ENCODE measurements around the gene TNRC6C.

The TNRC6C gene

GRCh38 chr17:77942112-77942988 lies 16.2 kb upstream of the TNRC6C start:
- DNase-seq (ENCODE audit: insufficient read length, low spot score): no peak
- no peak for FAIRE-seq
- no peak for TF ChIP-seq POLR2A (IDR thresholded peaks at IDR 0.05; ENCODE audit: low read depth, low read length)

- FAIRE-seq (no peak), DNase-seq (ENCODE audit: insufficient read length, low spot score) (no peak)
- no peak for TF ChIP-seq POLR2A (IDR thresholded peaks at IDR 0.05; ENCODE audit: low read depth, low read length)
These were observed 14.5 kb upstream of the TNRC6C start for GRCh38 chr17:77943971-77944370.

GRCh38 chr17:77944390-77945222 lies 13.9 kb upstream of the TNRC6C start:
- FAIRE-seq (no peak), DNase-seq (ENCODE audit: insufficient read length, low spot score) (no peak)
- no peak for TF ChIP-seq POLR2A (IDR thresholded peaks at IDR 0.05; ENCODE audit: low read depth, low read length)

- FAIRE-seq (no peak), DNase-seq (ENCODE audit: insufficient read length, low spot score) (no peak)
- no peak for TF ChIP-seq POLR2A (IDR thresholded peaks at IDR 0.05; ENCODE audit: low read depth, low read length)
These were observed 11.4 kb upstream of the TNRC6C start for GRCh38 chr17:77946900-77947645.

GRCh38 chr17:77948690-77949114 lies 9.8 kb upstream of the TNRC6C start:
- DNase-seq (ENCODE audit: insufficient read length, low spot score) (peak; percentile 63), FAIRE-seq (no peak)
- TF ChIP-seq POLR2A (IDR thresholded peaks at IDR 0.05; ENCODE audit: low read depth, low read length): no peak

GRCh38 chr17:77951123-77951522 lies 7.4 kb upstream of the TNRC6C start:
- FAIRE-seq (no peak), DNase-seq (ENCODE audit: insufficient read length, low spot score) (no peak)
- no peak for TF ChIP-seq POLR2A (IDR thresholded peaks at IDR 0.05; ENCODE audit: low read depth, low read length)

GRCh38 chr17:77952368-77952767 lies 6.1 kb upstream of the TNRC6C start:
- no peak for FAIRE-seq
- DNase-seq (ENCODE audit: insufficient read length, low spot score): no peak
- TF ChIP-seq POLR2A (IDR thresholded peaks at IDR 0.05; ENCODE audit: low read depth, low read length): no peak

GRCh38 chr17:77957235-77957856 lies 1.2 kb upstream of the TNRC6C start:
- no peak for FAIRE-seq
- no peak for DNase-seq (ENCODE audit: insufficient read length, low spot score)
- no peak for TF ChIP-seq POLR2A (IDR thresholded peaks at IDR 0.05; ENCODE audit: low read depth, low read length)

- TF ChIP-seq POLR2A (IDR thresholded peaks at IDR 0.05; ENCODE audit: low read depth, low read length): no peak
- FAIRE-seq: no peak
- DNase-seq (ENCODE audit: insufficient read length, low spot score): no peak
These were observed 218 bp downstream of the TNRC6C start for GRCh38 chr17:77958716-77959125.

GRCh38 chr17:77959126-77959925 lies 823 bp downstream of the TNRC6C start:
- DNase-seq (ENCODE audit: insufficient read length, low spot score): no peak
- FAIRE-seq: no peak
- no peak for TF ChIP-seq POLR2A (IDR thresholded peaks at IDR 0.05; ENCODE audit: low read depth, low read length)

GRCh38 chr17:77959926-77960521 lies 1.5 kb downstream of the TNRC6C start:
- no peak for TF ChIP-seq POLR2A (IDR thresholded peaks at IDR 0.05; ENCODE audit: low read depth, low read length)
- FAIRE-seq (no peak), DNase-seq (ENCODE audit: insufficient read length, low spot score) (no peak)

- FAIRE-seq: no peak
- no peak for TF ChIP-seq POLR2A (IDR thresholded peaks at IDR 0.05; ENCODE audit: low read depth, low read length)
- DNase-seq (ENCODE audit: insufficient read length, low spot score): no peak
These were observed 3.2 kb downstream of the TNRC6C start for GRCh38 chr17:77961741-77962140.
